UCSD-AML1 (cell line): ENCODE results near the gene HACE1.
A peak's percentile ranks its signal among the peaks of the same experiment; 100 is the strongest.
"Not testable (repeated sequence)": the region's sequence is repeated elsewhere in the genome, so short reads cannot be mapped to it uniquely, and the experiment has no call there.

Experiments
- DNase-seq: peaks from one replicate; lab custom pipeline; 2025; ENCODE audit not compliant: unreplicated experiment; lab: John Stamatoyannopoulos, UW

Gene HACE1

GRCh38 chr6:104750449-104750848, 109.3 kb downstream of the HACE1 start:
- no peak for DNase-seq

GRCh38 chr6:104739124-104739523, 120.6 kb downstream of the HACE1 start:
- not testable (repeated sequence) for DNase-seq

- not testable (repeated sequence) for DNase-seq
Observed at GRCh38 chr6:104737567-104737966, 122.2 kb downstream of the HACE1 start.

- DNase-seq, result no peak
Observed at GRCh38 chr6:104736545-104736944, 123.2 kb downstream of the HACE1 start.

- no peak for DNase-seq
Observed at GRCh38 chr6:104730450-104730849, 129.3 kb downstream of the HACE1 start.

GRCh38 chr6:104729433-104729832, 130.3 kb downstream of the HACE1 start:
- DNase-seq, result no peak

- no peak for DNase-seq
Observed at GRCh38 chr6:104728448-104728847, 131.3 kb downstream of the HACE1 start.

GRCh38 chr6:104718672-104719071, 141.0 kb downstream of the HACE1 start:
- no peak for DNase-seq

GRCh38 chr6:104716858-104717257, 142.9 kb downstream of the HACE1 start:
- DNase-seq, result no peak

- no peak for DNase-seq
Observed at GRCh38 chr6:104714796-104715195, 144.9 kb downstream of the HACE1 start.

- DNase-seq, result no peak
Observed at GRCh38 chr6:104713982-104714381, 145.7 kb downstream of the HACE1 start.

GRCh38 chr6:104711371-104711770, 148.3 kb downstream of the HACE1 start:
- DNase-seq, result no peak

- no peak for DNase-seq
Observed at GRCh38 chr6:104710543-104711335, 149.0 kb downstream of the HACE1 start.

GRCh38 chr6:104705916-104706442, 153.7 kb downstream of the HACE1 start:
- DNase-seq, result no peak

- DNase-seq, result peak; percentile 70
Observed at GRCh38 chr6:104705095-104705707, 154.5 kb downstream of the HACE1 start.

- no peak for DNase-seq
Observed at GRCh38 chr6:104704191-104704590, 155.5 kb downstream of the HACE1 start.

GRCh38 chr6:104702126-104702841, 157.4 kb downstream of the HACE1 start:
- no peak for DNase-seq

- no peak for DNase-seq
Observed at GRCh38 chr6:104700371-104701185, 159.1 kb downstream of the HACE1 start.

GRCh38 chr6:104699593-104700329, 160.0 kb downstream of the HACE1 start:
- DNase-seq, result no peak

- DNase-seq, result no peak
Observed at GRCh38 chr6:104698979-104699378, 160.7 kb downstream of the HACE1 start.
